Activated naive CD4-positive, alpha-beta T cell treated with anti-CD3 and anti-CD28 coated beads, Interleukin-2, amount 50 U/mL, for 72 hours (primary cell): ENCODE data around the gene CYP1A1. TPM values are rescaled to one million over a fixed set of nuclear protein-coding genes. Genes with fewer than 3 reads are reported as not detected.

Experiments
- ATAC-seq, 2 donors: fragments of 150-1000 bp; cut with Tn5 transposase; 2 replicates each; pipeline ENCODE4 v1.10.0; 2021; ENCODE audit warnings: mild to moderate bottlenecking in 2 of 2, moderate library complexity in 2 of 2
- DNase-seq, 2 donors: peaks; one replicate each; pipeline ENCODE4 v3.0.0; 2021 to 2022; ENCODE audit warnings: low spot score in 2 of 2
- H3K27ac Mint-ChIP-seq, 2 donors: one replicate each; pipeline ENCODE4 v1.8.0; 2022; ENCODE audit warnings: mild to moderate bottlenecking in 2 of 2, mixed read lengths in 2 of 2
- H3K36me3 Mint-ChIP-seq, 2 donors: one replicate each; pipeline ENCODE4 v1.8.0; 2022; ENCODE audit warnings: mixed read lengths in 2 of 2
- H3K9me3 Mint-ChIP-seq, 2 donors: one replicate each; pipeline ENCODE4 v1.8.0; 2022; ENCODE audit warnings: mixed read lengths in 2 of 2
- total RNA-seq, 2 donors: library from RNA; stranded (reverse); gene quantifications; one replicate each; pipeline ENCODE4 v1.2.3, GENCODE V29; 2022

Gene CYP1A1
- 10 to 100 TPM in 1 of 2 donors, 1 to 10 TPM in 1; 2.1 to 11.4 TPM for total RNA-seq

- H3K27ac Mint-ChIP-seq: peak within 1 kb of the TSS in 1 of 2 donors; percentile 89
- peak; percentile 13 to 43 for ATAC-seq
- no peaks in the 10 kb centered on the region for H3K36me3 Mint-ChIP-seq
- peak in 1 of 2 donors; percentile 43 for DNase-seq
- no peaks in the 10 kb centered on the region for H3K9me3 Mint-ChIP-seq
Observed at GRCh38 chr15:74725225-74725774, at the start of gene CYP1A1. Gene CYP1A1, minus strand, starts transcription at chr15:74725528. Its CDS starts 2,431 bp downstream, at chr15:74723097.

GRCh38 chr15:74773731-74774252, 48.5 kb upstream of the CYP1A1 start:
- Mint-ChIP-seq H3K36me3 (no peaks in the 10 kb centered on the region), H3K27ac (peak overlapping the region; percentile 81 to 82), H3K9me3 (no peaks in the 10 kb centered on the region)
- DNase-seq (no peak), ATAC-seq (no peak)

DNA sequence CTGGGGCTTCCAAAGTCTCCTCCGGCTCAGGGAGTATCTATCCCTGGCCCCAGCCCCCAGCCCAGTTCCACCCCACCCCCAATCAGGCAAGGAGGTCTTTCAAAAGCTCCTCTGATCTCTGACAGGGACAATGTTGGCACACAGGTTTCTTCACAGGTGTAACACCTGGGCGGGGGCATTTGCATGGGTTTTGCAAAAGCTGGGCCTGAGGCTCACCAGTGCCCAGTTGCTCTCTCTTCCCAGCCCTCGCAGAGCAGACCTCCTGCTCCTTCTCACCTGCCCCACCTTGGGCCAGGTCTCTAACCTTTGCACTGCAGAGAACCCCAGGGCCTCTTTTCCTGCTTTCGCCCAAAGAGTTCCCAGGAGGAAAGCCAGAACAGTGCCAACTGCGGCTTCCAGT, 48.0 kb upstream of the CYP1A1 start:
- Mint-ChIP-seq H3K9me3 (no peaks in the 10 kb centered on the region), H3K36me3 (no peaks in the 10 kb centered on the region), H3K27ac (peak overlapping the region in 1 of 2 donors; percentile 82)
- ATAC-seq (no peak), DNase-seq (no peak)

DNA sequence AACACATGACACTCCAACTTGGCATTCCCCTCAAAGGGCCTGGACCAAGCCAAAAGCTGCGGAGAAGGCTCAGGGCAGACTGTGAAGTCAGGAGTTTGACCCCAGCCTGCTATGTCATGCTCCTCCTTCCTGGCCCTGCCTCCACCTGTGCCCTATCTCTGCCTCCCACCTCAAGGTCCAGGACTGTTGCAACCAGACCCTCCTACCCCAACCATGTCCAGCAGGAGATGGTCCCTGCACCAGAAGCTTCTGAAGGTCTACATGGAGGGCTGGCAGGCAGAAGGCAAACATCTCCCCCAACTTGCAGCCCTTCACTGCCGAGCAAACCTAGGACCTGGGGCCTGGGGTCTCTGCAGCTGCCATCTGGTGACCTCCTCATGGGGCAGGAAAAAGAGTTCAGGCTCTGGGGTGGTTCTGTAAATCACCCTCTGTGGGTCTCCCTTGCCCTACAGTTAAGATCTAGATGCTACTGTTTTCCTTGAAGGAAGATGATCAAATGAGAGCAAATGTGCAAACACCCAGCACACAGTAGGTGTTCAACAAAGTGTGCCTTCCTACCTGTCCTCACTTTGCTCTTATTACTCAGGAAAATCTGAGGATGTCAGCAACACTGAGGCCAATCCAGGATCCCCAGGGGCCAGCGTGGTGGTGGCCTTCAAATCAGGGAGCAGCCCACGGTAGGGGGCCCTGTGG, 45.0 kb upstream of the CYP1A1 start:
- no peak for ATAC-seq
- no peaks in the 10 kb centered on the region for H3K36me3 Mint-ChIP-seq
- peak overlapping the region in 1 of 2 donors; percentile 82 for H3K27ac Mint-ChIP-seq
- DNase-seq: no peak
- no peaks in the 10 kb centered on the region for H3K9me3 Mint-ChIP-seq

- Mint-ChIP-seq H3K27ac (no peak overlapping the region), H3K36me3 (no peaks in the 10 kb centered on the region), H3K9me3 (no peaks in the 10 kb centered on the region)
- DNase-seq (no peak), ATAC-seq (no peak)
Observed at GRCh38 chr15:74769463-74770025, 44.2 kb upstream of the CYP1A1 start.

- peak overlapping the region in 1 of 2 donors; percentile 15 for H3K27ac Mint-ChIP-seq
Observed at GRCh38 chr15:74768771-74769342, 43.5 kb upstream of the CYP1A1 start.

GRCh38 chr15:74768099-74768770, 42.9 kb upstream of the CYP1A1 start:
- no peak for DNase-seq
- no peaks in the 10 kb centered on the region for H3K36me3 Mint-ChIP-seq

More at GRCh38 chr15:74768771-74769342, 43.5 kb upstream of the CYP1A1 start:
- Mint-ChIP-seq H3K9me3 (no peaks in the 10 kb centered on the region), H3K36me3 (no peaks in the 10 kb centered on the region)
- DNase-seq: peak; percentile 63 to 69
- ATAC-seq: peak; percentile 60 to 61

GRCh38 chr15:74767167-74768098, 42.1 kb upstream of the CYP1A1 start:
- Mint-ChIP-seq H3K36me3 (no peaks in the 10 kb centered on the region), H3K9me3 (no peaks in the 10 kb centered on the region), H3K27ac (no peak overlapping the region)
- no peak for ATAC-seq
- DNase-seq: no peak

More at GRCh38 chr15:74768099-74768770, 42.9 kb upstream of the CYP1A1 start:
- H3K9me3 Mint-ChIP-seq: no peaks in the 10 kb centered on the region
- H3K27ac Mint-ChIP-seq: no peak overlapping the region
- peak in 1 of 2 donors; percentile 6 for ATAC-seq

DNA sequence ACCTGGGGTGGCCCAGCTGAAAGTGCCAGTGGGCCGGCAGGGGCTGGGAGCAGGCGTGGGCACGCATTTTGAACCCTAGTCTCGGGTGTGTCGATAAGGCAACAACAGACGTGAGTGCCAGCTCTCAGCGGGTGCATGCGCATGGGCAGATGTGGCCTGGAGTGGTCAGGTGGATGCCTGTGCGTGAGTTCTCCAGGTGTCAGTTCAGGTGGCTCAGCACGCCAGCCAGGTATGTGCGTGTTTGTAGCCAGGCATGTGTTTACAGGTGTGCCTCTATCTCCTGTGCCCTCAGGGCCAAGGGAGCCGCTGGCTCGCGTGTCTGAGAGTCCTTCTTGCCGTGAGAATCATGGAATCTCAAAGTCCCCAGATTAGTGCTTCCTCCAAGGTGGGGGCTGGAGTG, 38.1 kb upstream of the CYP1A1 start:
- Mint-ChIP-seq H3K27ac (no peak overlapping the region), H3K9me3 (no peaks in the 10 kb centered on the region), H3K36me3 (no peaks in the 10 kb centered on the region)
- no peak for DNase-seq
- ATAC-seq: no peak

DNA sequence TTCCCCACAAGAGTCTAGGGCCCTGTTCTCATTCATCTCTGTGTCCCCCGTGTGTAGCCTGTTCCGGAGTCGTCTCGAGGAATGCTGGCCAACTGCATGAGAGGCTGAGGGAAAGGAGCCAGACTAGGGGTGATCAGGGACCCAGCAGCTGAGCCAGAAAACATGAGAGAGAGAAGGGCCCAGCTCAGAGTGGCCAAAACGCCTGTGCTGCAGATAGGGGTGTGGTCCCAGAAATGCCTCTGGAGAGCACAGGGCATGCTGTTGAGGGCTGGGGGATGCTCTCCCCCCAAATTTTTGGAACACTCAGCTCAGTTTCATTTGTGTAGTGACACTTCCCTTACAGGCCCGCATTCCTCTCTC, 37.4 kb upstream of the CYP1A1 start:
- peak overlapping the region in 1 of 2 donors; percentile 44 for H3K27ac Mint-ChIP-seq
- H3K9me3 Mint-ChIP-seq: no peaks in the 10 kb centered on the region
- ATAC-seq: no peak

GRCh38 chr15:74758736-74759135, 33.4 kb upstream of the CYP1A1 start:
- Mint-ChIP-seq H3K36me3 (no peaks in the 10 kb centered on the region), H3K27ac (no peak overlapping the region), H3K9me3 (no peaks in the 10 kb centered on the region)
- DNase-seq: no peak
- no peak for ATAC-seq

More for the DNA sequence above, 37.4 kb upstream of the CYP1A1 start:
- no peaks in the 10 kb centered on the region for H3K36me3 Mint-ChIP-seq
- no peak for DNase-seq

DNA sequence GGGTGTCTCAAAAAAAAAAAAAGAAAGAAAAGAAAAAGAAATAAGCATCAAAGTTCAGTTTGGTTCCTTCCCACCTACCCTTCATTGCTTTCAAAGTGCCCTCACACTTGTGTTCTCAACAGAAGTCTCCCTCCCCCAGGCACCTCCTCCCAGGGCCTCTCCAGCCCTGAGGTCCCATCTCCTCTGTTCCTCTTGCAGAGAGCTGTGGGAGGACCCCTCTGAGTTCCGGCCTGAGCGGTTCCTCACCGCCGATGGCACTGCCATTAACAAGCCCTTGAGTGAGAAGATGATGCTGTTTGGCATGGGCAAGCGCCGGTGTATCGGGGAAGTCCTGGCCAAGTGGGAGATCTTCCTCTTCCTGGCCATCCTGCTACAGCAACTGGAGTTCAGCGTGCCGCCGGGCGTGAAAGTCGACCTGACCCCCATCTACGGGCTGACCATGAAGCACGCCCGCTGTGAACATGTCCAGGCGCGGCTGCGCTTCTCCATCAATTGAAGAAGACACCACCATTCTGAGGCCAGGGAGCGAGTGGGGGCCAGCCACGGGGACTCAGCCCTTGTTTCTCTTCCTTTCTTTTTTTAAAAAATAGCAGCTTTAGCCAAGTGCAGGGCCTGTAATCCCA, 29.4 kb upstream of the CYP1A1 start:
- DNase-seq (no peak), ATAC-seq (no peak)
- no peaks in the 10 kb centered on the region for H3K36me3 Mint-ChIP-seq
- H3K27ac Mint-ChIP-seq: peak overlapping the region in 1 of 2 donors; percentile 13
- H3K9me3 Mint-ChIP-seq: no peaks in the 10 kb centered on the region

DNA sequence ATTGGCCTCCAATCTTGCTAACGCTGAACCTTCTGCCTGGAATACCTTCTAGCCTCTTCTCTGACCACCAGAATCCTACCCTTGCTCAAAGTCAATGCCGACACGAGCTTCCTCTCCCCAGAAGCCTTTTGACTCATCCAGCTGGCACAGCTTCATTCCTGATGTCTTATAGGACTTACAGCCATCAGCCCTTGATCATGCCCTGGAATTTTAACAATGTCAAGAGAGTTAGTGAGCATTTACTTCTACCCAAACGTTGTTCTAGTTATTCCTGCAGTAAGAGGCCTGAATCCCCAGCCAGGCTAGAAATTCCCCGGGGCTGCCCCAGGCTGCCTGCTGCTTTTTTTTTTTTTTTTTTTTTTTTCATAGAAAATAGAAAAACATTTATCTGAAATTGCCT, 27.2 kb upstream of the CYP1A1 start:
- ATAC-seq (no peak), DNase-seq (no peak)
- H3K9me3 Mint-ChIP-seq: no peaks in the 10 kb centered on the region
- H3K27ac Mint-ChIP-seq: peak overlapping the region in 1 of 2 donors; percentile 31
- H3K36me3 Mint-ChIP-seq: no peaks in the 10 kb centered on the region

DNA sequence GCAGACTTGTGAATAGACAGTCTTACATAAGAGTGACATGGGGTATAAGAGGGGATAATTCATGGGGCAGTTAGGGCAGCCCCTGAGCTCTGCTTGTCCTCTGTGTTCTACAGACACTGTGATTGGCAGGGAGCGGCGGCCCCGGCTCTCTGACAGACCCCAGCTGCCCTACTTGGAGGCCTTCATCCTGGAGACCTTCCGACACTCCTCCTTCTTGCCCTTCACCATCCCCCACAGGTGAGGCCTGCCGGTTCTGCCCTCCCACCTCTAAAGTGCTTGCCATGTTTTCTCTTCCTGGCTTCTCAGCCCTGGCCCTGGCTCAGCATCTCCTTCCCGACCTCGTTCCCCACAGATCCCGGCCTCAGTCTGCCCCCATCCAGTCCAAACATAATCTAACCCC, 26.7 kb upstream of the CYP1A1 start:
- Mint-ChIP-seq H3K27ac (peak overlapping the region in 1 of 2 donors; percentile 31), H3K36me3 (no peaks in the 10 kb centered on the region), H3K9me3 (no peaks in the 10 kb centered on the region)
- DNase-seq (no peak), ATAC-seq (no peak)

GRCh38 chr15:74750751-74751150, 25.4 kb upstream of the CYP1A1 start:
- Mint-ChIP-seq H3K9me3 (no peaks in the 10 kb centered on the region), H3K36me3 (no peaks in the 10 kb centered on the region)

More at GRCh38 chr15:74750751-74751150, 25.4 kb upstream of the CYP1A1 start:
- H3K27ac Mint-ChIP-seq: peak overlapping the region in 1 of 2 donors; percentile 31
- ATAC-seq (no peak), DNase-seq (no peak)
